ENCODE results near the gene AVPI1.
"Not testable (repeated sequence)": the region's sequence is repeated elsewhere in the genome, so short reads cannot be mapped to it uniquely, and the experiment has no call there.

The AVPI1 gene

DNA sequence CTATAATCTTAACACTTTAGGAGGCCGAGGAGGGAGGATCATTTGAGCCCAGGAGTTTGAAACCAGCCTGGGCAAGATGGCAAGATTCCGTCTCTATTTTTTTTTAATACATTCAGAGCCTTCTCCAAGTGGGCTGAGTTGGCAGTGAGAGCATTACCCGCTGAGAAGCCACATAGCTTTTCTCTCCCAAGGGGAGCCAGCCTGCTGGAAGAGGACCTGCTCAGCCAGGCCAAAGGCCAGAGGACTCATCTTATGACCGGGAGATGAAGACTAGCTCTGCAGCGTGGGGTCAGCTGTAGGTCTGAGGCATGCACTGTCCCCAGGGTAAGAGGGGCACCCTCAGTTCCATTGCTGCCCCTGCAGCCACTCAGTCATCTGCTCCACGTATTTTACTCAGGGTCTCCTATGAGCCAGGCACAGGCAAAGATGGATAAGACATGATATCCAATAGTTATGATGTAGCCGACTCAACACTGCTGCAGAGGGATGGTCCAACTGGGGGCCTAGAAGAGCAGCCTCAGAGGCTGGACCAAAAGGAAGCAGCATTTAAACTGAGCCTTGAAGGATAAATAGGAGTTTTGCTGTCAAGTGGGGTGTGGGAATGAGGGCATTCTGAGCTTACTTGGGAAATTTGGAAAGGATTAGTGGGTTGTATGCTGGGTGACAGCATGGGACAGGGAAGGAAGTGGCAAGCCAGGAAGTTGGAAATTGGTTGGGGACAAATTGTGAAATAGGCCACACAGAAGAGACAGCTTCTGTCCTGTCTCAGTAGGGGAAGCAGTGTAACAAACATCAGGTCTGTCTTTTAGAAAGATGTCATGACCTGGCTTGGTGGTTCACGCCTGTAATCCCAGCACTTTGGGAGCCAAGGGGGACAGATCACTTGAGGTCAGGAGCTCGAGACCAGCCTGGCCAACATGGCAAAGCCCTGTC, 24.9 kb upstream of the AVPI1 start:
- FAIRE-seq: no peak

GRCh38 chr10:97708976-97709946, 22.2 kb upstream of the AVPI1 start:
- FAIRE-seq: no peak

- FAIRE-seq: no peak
Observed at GRCh38 chr10:97708167-97708566, 21.1 kb upstream of the AVPI1 start.

GRCh38 chr10:97707134-97707861, 20.3 kb upstream of the AVPI1 start:
- no peak for FAIRE-seq

- FAIRE-seq: no peak
Observed at GRCh38 chr10:97705006-97705670, 18.1 kb upstream of the AVPI1 start.

- FAIRE-seq: no peak
Observed at GRCh38 chr10:97704341-97704740, 17.3 kb upstream of the AVPI1 start.

- no peak for FAIRE-seq
Observed at GRCh38 chr10:97703398-97704067, 16.5 kb upstream of the AVPI1 start.

DNA sequence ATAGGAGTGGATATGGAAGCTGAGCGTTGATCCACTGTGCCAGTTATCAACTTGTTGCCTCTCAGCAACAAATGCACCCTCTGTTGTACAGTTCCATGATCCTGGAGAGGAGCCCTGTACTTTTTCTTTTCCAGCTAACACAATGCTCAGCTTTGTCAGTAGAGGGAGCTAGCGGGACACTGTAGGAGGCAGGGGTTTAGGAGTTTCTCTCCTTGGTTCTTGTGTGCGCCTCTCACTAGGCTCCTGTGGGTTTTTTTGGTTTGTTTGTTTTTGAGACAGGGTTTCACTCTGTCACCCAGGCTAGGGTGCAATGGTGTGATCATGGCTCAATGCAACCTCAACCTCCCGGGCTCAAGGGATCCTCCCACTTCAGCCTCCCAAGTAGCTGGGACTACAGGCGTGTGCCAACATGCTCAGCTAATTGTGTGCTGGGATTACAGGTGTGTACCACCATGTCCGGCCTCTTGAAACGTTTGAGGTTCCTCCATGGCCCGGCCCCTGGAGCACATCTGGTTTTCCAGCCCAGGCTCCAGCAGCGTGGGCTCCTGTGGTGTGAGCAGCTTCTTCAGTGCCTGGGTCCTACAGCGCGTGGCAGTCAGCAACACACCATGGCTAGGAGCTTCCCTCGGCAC, 14.5 kb upstream of the AVPI1 start:
- peak; percentile 96 for FAIRE-seq

DNA sequence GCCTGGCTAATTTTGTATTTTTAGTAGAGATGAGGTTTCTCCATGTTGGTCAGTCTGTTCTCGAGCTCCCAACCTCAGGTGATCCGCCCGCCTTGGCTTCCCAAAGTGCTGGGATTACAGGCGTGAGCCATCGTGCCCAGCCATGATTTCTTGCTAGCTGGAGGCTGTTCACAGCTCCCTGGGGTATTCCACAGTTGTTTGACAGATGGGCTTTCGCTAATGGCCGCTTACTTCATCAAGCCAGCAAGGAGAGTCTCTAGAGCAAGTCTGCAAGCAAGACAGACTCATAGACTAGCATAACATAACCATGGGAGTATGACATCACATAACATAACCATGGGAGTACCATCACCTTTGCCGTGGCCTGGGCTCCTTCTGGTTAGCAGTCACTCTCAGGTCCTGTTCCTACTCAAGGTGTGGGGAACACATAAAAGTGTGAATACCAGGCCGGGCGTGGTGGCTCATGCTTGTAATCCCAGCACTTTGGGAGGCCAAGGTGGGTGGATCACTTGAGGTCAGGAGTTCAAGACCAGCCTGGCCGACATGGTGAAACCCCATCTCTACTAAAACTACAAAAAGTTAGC, 11.1 kb upstream of the AVPI1 start:
- FAIRE-seq: not testable (repeated sequence)

DNA sequence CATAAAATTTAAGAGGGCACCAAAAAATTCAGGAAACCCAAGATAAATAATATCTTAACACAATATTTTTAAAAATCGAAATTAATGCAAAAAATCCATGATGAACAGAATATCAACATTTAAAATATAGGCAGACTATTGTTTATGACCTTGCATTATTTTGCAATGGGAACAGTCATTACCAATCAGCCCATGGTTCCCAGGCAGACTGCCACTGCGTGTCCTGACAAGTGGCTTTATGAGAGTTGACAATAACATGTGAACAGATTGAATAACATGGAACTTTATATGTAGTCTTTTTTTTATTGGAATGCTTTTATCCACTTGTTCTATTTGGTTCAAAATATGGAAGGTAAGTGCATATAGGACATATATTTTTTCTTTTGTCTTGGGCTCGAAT, 3.1 kb upstream of the AVPI1 start:
- no peak for FAIRE-seq

DNA sequence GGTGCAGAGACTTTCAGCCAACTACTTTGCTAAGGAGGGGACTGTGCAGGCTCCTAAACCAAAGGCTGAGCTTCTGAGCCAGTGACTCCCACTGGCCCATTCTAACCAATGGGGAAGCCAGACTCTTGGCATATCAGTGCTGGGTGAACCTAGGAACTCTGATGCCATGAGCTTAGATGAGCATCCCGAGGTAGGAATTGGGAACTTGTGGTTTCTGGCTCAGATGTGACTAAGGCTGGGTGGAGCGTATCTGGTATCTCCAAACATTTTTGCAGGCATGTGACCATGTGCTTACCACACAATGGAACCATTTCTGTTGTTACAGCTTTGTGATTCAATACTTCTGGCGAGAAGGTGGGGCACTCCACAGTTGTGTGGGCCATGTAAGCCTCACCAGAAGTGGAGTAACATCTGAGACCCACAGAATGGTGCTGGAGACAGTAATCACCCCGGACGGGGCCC, 2.5 kb upstream of the AVPI1 start:
- no peak for FAIRE-seq

DNA sequence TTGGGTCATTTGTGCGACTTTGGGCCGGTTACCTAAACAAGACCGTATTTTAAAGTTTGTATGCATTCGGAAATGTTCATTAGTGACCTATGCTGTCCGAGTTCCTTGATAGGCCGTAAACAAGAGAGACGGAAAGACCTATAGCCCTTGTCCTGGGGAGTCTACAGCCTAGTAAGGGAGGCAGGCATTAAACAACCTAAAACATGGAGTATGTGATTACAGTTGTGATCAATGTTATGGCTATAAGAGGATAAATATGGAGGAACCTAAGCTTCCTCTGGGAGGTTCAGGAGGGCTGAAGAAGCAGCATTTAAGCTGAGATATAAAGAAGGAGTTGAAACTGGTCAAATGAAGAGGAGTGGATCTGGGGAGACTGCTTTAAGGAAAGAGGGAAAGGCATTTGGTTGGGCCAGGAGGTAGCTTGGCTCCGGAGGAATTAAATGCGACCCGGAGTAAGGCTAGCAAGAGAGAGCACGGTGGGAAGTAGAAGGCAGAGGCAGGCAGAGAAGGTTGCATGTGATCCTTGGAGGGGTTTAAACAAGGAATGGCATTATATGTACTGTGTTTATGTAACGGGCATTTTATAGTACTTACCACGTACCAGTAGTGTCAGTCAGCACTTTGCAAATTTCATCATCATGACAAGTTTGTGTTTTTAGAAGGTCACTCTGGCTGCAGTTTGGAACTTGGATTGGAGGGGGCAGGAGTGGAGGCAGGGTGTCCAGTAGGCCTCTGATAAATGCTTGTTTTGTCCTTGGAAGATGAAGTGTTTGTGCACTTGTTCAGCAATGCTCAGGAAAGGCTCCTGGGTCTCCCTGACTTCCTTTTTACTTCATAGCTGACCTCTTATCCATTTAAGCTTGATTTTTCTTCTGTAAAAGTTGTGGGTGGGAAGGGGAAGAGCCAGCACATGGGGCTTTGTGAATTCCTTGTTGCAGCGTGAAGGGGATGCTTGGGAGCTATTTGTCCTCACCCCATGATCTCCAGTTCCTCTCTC, 1.0 kb upstream of the AVPI1 start:
- FAIRE-seq: no peak

GRCh38 chr10:97686301-97686961, 610 bp downstream of the AVPI1 start:
- no peak for FAIRE-seq

- FAIRE-seq: no peak
Observed at GRCh38 chr10:97685395-97685958, 1.6 kb downstream of the AVPI1 start.

DNA sequence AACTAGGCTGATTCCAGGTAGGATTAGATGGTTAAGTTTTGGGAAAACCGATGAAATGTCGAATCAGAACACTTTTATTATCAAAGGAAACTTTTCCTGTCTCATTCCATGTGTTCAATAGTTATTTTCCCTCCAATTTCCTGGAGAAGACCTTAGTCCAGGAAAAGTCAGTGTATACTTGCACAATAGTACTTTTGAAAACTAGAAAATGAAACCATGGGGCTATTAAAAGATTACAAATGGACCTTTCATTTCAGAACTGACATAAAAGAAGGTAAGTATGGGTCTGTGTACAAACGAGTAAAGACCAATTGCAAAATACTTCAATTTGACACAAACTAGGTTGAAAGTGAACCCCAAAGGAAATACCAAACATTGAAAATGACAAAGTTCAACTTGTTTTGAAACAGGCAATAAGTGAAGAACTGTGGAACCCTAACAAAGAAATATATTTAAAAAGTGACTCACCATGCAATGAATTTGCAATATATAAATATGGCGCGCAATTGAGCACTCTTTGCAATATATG, 2.1 kb downstream of the AVPI1 start:
- no peak for FAIRE-seq

DNA sequence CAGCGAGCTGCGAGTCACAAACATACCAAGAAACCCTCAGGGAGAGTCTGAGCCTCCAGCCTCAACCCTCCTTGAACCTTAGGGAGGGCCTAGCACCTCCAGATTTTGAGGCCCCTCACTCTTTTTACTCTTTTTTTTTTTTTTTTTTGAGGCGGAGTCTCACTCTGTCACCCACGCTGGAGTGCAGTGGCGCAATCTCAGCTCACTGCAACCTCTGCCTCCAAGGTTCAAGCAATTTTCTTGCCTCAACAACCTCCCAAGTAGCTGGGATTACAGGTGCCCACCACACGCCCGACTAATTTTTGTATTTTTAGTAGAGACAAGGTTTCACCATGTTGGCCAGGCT, 2.7 kb downstream of the AVPI1 start:
- not testable (repeated sequence) for FAIRE-seq

DNA sequence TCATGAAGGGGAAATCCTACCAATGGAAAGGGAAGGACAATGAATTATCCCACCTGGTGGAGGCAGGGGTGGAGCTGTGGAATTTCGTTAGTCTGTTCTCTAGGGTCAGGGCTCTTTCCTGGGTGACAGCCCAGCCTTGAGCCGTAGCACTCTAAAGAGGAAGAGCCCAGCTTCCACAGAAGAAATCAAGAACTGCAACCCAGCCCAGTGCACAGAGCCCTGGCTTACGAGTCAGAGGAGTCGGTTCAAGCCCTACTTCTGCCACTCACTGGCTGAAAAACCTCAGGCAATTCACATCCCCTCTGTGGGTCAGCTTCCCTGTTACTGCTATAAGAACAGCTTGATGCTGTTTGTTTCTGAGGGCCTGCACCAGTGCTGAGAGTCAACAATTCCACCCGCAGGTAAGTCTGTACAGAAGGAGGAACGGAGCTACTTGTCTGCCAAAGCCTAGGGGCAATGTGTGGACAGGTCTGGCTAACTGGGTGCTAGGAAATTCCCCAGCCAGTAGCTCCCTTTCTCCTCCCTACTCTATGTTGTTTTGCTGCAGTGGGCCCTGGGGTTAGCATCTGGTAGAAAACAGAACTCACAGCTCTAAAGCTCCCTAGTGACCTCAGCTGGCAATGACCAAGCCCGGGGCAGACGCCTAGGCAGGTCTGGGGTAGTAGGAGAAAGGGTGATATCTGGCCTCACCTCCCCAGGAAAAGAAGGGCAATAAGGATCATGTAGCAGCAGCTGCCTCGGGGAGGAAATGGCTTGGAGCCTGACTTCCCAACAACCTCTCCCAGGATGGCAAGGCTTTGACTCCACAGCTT, 3.3 kb downstream of the AVPI1 start:
- no peak for FAIRE-seq
